IPS-20b (cell line): Measurements from ENCODE around the gene APRT.
"Not testable (repeated sequence)": the region's sequence is repeated elsewhere in the genome, so short reads cannot be mapped to it uniquely, and the experiment has no call there.

Experiments
- H3K27ac ChIP-seq: one replicate; pipeline ENCODE4 v1.5.1; 2013; ENCODE audit warnings: low read length
- H3K27me3 ChIP-seq: 2 replicates; pipeline ENCODE4 v1.6.1; 2013; ENCODE audit warnings: mild to moderate bottlenecking, low read length, inconsistent platforms; ENCODE audit not compliant: insufficient read depth
- H3K36me3 ChIP-seq: 2 replicates; pipeline ENCODE4 v1.6.1; 2013; ENCODE audit warnings: low read depth, mild to moderate bottlenecking, inconsistent platforms, low read length, moderate library complexity; ENCODE audit not compliant: insufficient read depth
- H3K4me1 ChIP-seq: 2 replicates; pipeline ENCODE4 v1.6.1; 2013; ENCODE audit warnings: mild to moderate bottlenecking, control low read depth, inconsistent platforms, low read length, moderate library complexity; ENCODE audit not compliant: insufficient read depth
- H3K4me3 ChIP-seq: 2 replicates; pipeline ENCODE4 v1.5.1; 2013; ENCODE audit warnings: mild to moderate bottlenecking, low read length, inconsistent platforms
- H3K9ac ChIP-seq: 2 replicates; pipeline ENCODE4 v1.6.1; 2013; ENCODE audit warnings: low read depth, mild to moderate bottlenecking, inconsistent platforms, low read length, moderate library complexity
- H3K9me3 ChIP-seq: 2 replicates; pipeline ENCODE4 v1.6.1; 2013; ENCODE audit warnings: mild to moderate bottlenecking, low read depth, low read length, inconsistent platforms; ENCODE audit not compliant: insufficient read depth

The APRT gene

GRCh38 chr16:88780142-88781062 is 31.3 kb downstream of the APRT start:
- Histone ChIP-seq H3K4me3 (no peak overlapping the region), H3K9me3 (no peaks in the 10 kb centered on the region), H3K27ac (no peak overlapping the region), H3K4me1 (peaks cover 8% of the 10 kb centered on the region), H3K9ac (no peak overlapping the region), H3K36me3 (no peaks in the 10 kb centered on the region), H3K27me3 (peaks cover 23% of the 10 kb centered on the region)

- no peak overlapping the region for H3K9ac ChIP-seq
Observed at GRCh38 chr16:88779406-88780141, 32.2 kb downstream of the APRT start.

GRCh38 chr16:88778541-88779065 is 33.1 kb downstream of the APRT start:
- H3K9ac ChIP-seq, result no peak overlapping the region
- H3K4me3 ChIP-seq, result no peak overlapping the region
- peaks cover 12% of the 10 kb centered on the region for H3K27me3 ChIP-seq
- H3K27ac ChIP-seq, result no peak overlapping the region
- peaks cover 4% of the 10 kb centered on the region for H3K4me1 ChIP-seq
- no peaks in the 10 kb centered on the region for H3K9me3 ChIP-seq
- H3K36me3 ChIP-seq, result no peaks in the 10 kb centered on the region

More at GRCh38 chr16:88779406-88780141, 32.2 kb downstream of the APRT start:
- peaks cover 21% of the 10 kb centered on the region for H3K27me3 ChIP-seq
- H3K4me1 ChIP-seq, result peaks cover 8% of the 10 kb centered on the region
- H3K9me3 ChIP-seq, result no peaks in the 10 kb centered on the region
- no peak overlapping the region for H3K4me3 ChIP-seq
- H3K36me3 ChIP-seq, result no peaks in the 10 kb centered on the region
- no peak overlapping the region for H3K27ac ChIP-seq

GRCh38 chr16:88778271-88778525 is 33.5 kb downstream of the APRT start:
- H3K9me3 ChIP-seq, result no peaks in the 10 kb centered on the region
- H3K27ac ChIP-seq, result no peak overlapping the region
- H3K9ac ChIP-seq, result no peak overlapping the region
- peaks cover 10% of the 10 kb centered on the region; the same call in 1 of the 2 replicates for H3K27me3 ChIP-seq
- no peaks in the 10 kb centered on the region; the same call in 1 of the 2 replicates for H3K4me1 ChIP-seq
- H3K36me3 ChIP-seq, result no peaks in the 10 kb centered on the region
- H3K4me3 ChIP-seq, result no peak overlapping the region

GRCh38 chr16:88777471-88778270 is 34.1 kb downstream of the APRT start:
- no peaks in the 10 kb centered on the region; the same call in 1 of the 2 replicates for H3K4me1 ChIP-seq
- H3K36me3 ChIP-seq, result no peaks in the 10 kb centered on the region
- no peak overlapping the region for H3K27ac ChIP-seq
- no peak overlapping the region for H3K9ac ChIP-seq
- no peak overlapping the region for H3K4me3 ChIP-seq
- H3K9me3 ChIP-seq, result no peaks in the 10 kb centered on the region
- H3K27me3 ChIP-seq, result peaks cover 10% of the 10 kb centered on the region; the same call in 1 of the 2 replicates

GRCh38 chr16:88775825-88776224 is 35.9 kb downstream of the APRT start:
- Histone ChIP-seq H3K4me3 (no peak overlapping the region), H3K27ac (no peak overlapping the region), H3K4me1 (peaks cover 4% of the 10 kb centered on the region), H3K9ac (no peak overlapping the region), H3K36me3 (no peaks in the 10 kb centered on the region), H3K9me3 (no peaks in the 10 kb centered on the region), H3K27me3 (peaks cover 22% of the 10 kb centered on the region; the same call in 1 of the 2 replicates)

GRCh38 chr16:88774544-88775393 is 37.0 kb downstream of the APRT start:
- Histone ChIP-seq H3K4me3 (no peak overlapping the region), H3K36me3 (no peaks in the 10 kb centered on the region), H3K27ac (no peak overlapping the region), H3K4me1 (peaks cover 11% of the 10 kb centered on the region; the same call in 1 of the 2 replicates), H3K27me3 (peaks cover 30% of the 10 kb centered on the region; the same call in 1 of the 2 replicates), H3K9ac (no peak overlapping the region), H3K9me3 (no peaks in the 10 kb centered on the region)

- H3K9ac ChIP-seq, result no peak overlapping the region
- H3K9me3 ChIP-seq, result no peaks in the 10 kb centered on the region
- no peak overlapping the region for H3K27ac ChIP-seq
- no peak overlapping the region for H3K4me3 ChIP-seq
- peaks cover 31% of the 10 kb centered on the region; the same call in 1 of the 2 replicates for H3K27me3 ChIP-seq
- H3K4me1 ChIP-seq, result peaks cover 11% of the 10 kb centered on the region; the same call in 1 of the 2 replicates
- H3K36me3 ChIP-seq, result no peaks in the 10 kb centered on the region
Observed at GRCh38 chr16:88773812-88774291, 37.9 kb downstream of the APRT start.

- H3K27ac ChIP-seq, result no peak overlapping the region
Observed at GRCh38 chr16:88772871-88773811, 38.6 kb downstream of the APRT start.

GRCh38 chr16:88771781-88772180 is 39.9 kb downstream of the APRT start:
- peaks cover 11% of the 10 kb centered on the region; the same call in 1 of the 2 replicates for H3K4me1 ChIP-seq
- H3K4me3 ChIP-seq, H3K36me3 ChIP-seq, H3K27ac ChIP-seq, H3K9ac ChIP-seq, H3K9me3 ChIP-seq: not testable (repeated sequence)
- H3K27me3 ChIP-seq, result peaks cover 33% of the 10 kb centered on the region; the same call in 1 of the 2 replicates

More at GRCh38 chr16:88772871-88773811, 38.6 kb downstream of the APRT start:
- Histone ChIP-seq H3K4me3 (no peak overlapping the region), H3K27me3 (peaks cover 31% of the 10 kb centered on the region; the same call in 1 of the 2 replicates), H3K36me3 (no peaks in the 10 kb centered on the region), H3K9me3 (no peaks in the 10 kb centered on the region), H3K4me1 (peaks cover 11% of the 10 kb centered on the region; the same call in 1 of the 2 replicates), H3K9ac (no peak overlapping the region)
